Endodermal cell (in vitro differentiated cells): ENCODE results near the gene ZNF407. TPM values are rescaled to one million over a fixed set of nuclear protein-coding genes. Genes with fewer than 3 reads are reported as not detected.

Experiments used
- DNase-seq: peaks from one replicate; pipeline ENCODE4 v3.0.0-alpha.2; 2017
- H3K27ac ChIP-seq: 2 replicates; pipeline ENCODE4 v1.5.1; 2013; ENCODE audit warnings: mild to moderate bottlenecking, low read depth, low read length, moderate library complexity
- H3K27me3 ChIP-seq: 2 replicates; pipeline ENCODE4 v1.6.1; 2013; ENCODE audit warnings: mild to moderate bottlenecking, low read length, moderate library complexity; ENCODE audit not compliant: insufficient read depth, control insufficient read depth, poor library complexity, severe bottlenecking
- H3K36me3 ChIP-seq: 2 replicates; pipeline ENCODE4 v1.7.0; 2013; ENCODE audit warnings: mild to moderate bottlenecking, low read length, moderate library complexity; ENCODE audit not compliant: control insufficient read depth, insufficient read depth
- H3K4me1 ChIP-seq: one replicate; pipeline ENCODE4 v1.7.0; 2013; ENCODE audit warnings: low read length; ENCODE audit not compliant: control insufficient read depth, insufficient read depth
- H3K4me3 ChIP-seq: 2 replicates; pipeline ENCODE4 v1.5.1; 2013; ENCODE audit warnings: mild to moderate bottlenecking, low read length, moderate library complexity
- H3K9ac ChIP-seq: 2 replicates; pipeline ENCODE4 v1.6.1; 2013; ENCODE audit warnings: mild to moderate bottlenecking, low read length, moderate library complexity; ENCODE audit not compliant: poor library complexity, severe bottlenecking; ENCODE audit errors: extremely low read depth
- H3K9me3 ChIP-seq: 2 replicates; pipeline ENCODE4 v1.6.1; 2013; ENCODE audit warnings: mild to moderate bottlenecking, low read length, moderate library complexity; ENCODE audit not compliant: control insufficient read depth
- H3K27ac Mint-ChIP-seq: 2 replicates; pipeline ENCODE4 v1.8.0; 2020; ENCODE audit warnings: mixed read lengths
- H3K27me3 Mint-ChIP-seq: 2 replicates; pipeline ENCODE4 v1.8.0; 2021; ENCODE audit warnings: mild to moderate bottlenecking, mixed read lengths; ENCODE audit not compliant: insufficient read depth
- H3K36me3 Mint-ChIP-seq: 2 replicates; pipeline ENCODE4 v1.8.0; 2020; ENCODE audit warnings: low read depth, mixed read lengths
- H3K4me1 Mint-ChIP-seq: 2 replicates; pipeline ENCODE4 v1.8.0; 2020; ENCODE audit warnings: mixed read lengths
- H3K4me3 Mint-ChIP-seq: 2 replicates; pipeline ENCODE4 v1.8.0; 2020; ENCODE audit warnings: mild to moderate bottlenecking, moderate library complexity, mixed read lengths
- H3K9me3 Mint-ChIP-seq: 2 replicates; pipeline ENCODE4 v1.8.0; 2020; ENCODE audit warnings: mild to moderate bottlenecking, mixed read lengths
- CTCF ChIP-seq: fragments of 200-600 bp; sonication (generic); conservative IDR thresholded peaks from 2 replicates; pipeline ENCODE4 v1.5.0; 2021; ENCODE audit warnings: antibody characterized with exemption, mild to moderate bottlenecking
- WGBS, 2 experiments: methylation state at CpG; one replicate each; pipeline versions ENCODE4 v1.1.5 to v1.1.7; 2013; ENCODE audit warnings: missing lambda C conversion rate in 2 of 2, mixed read lengths in 1 of 2; ENCODE audit not compliant: insufficient coverage in 1 of 2, insufficient read length in 1 of 2; 5-methylcytosine and 5-hydroxymethylcytosine counted together
- total RNA-seq, 2 donors: library from RNA; stranded (reverse); fragmentation: NEBNext Ultra II Directional in 1 of 2; extraction: Animal tissue kit (Norgen Biotek cat#: 25700) in 1 of 2; gene quantifications; 2 replicates in 1 of 2; 3 replicates in 1 of 2; pipeline ENCODE4 v1.2.1, GENCODE V29; 2021

Gene ZNF407
- total RNA-seq, 2 donors from 2014 or later, result 7.6 to 13.1 TPM

- no peak overlapping the region for H3K4me3 Mint-ChIP-seq
Observed at GRCh38 chr18:75076286-75076685, 478.6 kb downstream of the ZNF407 start.

GRCh38 chr18:75081486-75081885, 483.8 kb downstream of the ZNF407 start:
- Histone ChIP-seq H3K9ac (no peak overlapping the region), H3K4me3 (no peak overlapping the region), H3K27me3 (no peaks in the 10 kb centered on the region), H3K27ac (no peak overlapping the region), H3K4me1 (no peaks in the 10 kb centered on the region), H3K9me3 (peaks cover 3% of the 10 kb centered on the region), H3K36me3 (no peaks in the 10 kb centered on the region)
- Mint-ChIP-seq H3K36me3 (no peaks in the 10 kb centered on the region), H3K9me3 (peaks cover 17% of the 10 kb centered on the region), H3K4me1 (no peaks in the 10 kb centered on the region), H3K27me3 (no peaks in the 10 kb centered on the region), H3K4me3 (no peak overlapping the region), H3K27ac (no peak overlapping the region)
- 93 to 97% methylated on average over 8 of the region's 8 CpGs for WGBS, 2 experiments
- TF ChIP-seq CTCF, result no peak
- DNase-seq, result no peak

More at GRCh38 chr18:75076286-75076685, 478.6 kb downstream of the ZNF407 start:
- Histone ChIP-seq H3K36me3 (no peaks in the 10 kb centered on the region), H3K9ac (no peak overlapping the region), H3K27me3 (no peaks in the 10 kb centered on the region), H3K4me1 (no peaks in the 10 kb centered on the region), H3K27ac (no peak overlapping the region), H3K4me3 (no peak overlapping the region), H3K9me3 (no peaks in the 10 kb centered on the region)
- Mint-ChIP-seq H3K36me3 (no peaks in the 10 kb centered on the region), H3K27me3 (no peaks in the 10 kb centered on the region), H3K27ac (no peak overlapping the region), H3K9me3 (peaks cover 14% of the 10 kb centered on the region), H3K4me1 (no peaks in the 10 kb centered on the region)
- no peak for TF ChIP-seq CTCF
- 80 to 89% methylated on average over 1 to 5 of the region's 5 CpGs for WGBS, 2 experiments
- DNase-seq, result no peak

DNA sequence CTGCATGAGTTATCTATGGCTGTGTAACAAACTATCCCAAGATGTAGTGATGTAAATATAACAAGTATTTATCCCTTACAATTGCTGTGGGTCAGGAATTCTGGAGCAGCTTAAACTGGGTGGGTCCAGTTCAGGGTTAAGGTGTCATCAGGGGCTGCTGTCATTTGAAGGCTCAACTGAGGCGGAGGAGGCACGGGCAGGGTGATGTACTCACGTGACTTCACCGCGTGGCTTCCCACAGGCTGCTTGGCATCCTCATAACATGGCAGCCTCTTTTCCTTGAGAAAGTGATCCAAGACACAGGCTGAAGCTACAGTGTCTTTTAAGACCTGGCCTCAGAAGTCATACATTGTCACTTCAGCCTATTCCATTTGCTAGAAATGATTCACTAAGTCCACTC, 485.5 kb downstream of the ZNF407 start:
- no peak for TF ChIP-seq CTCF
- Mint-ChIP-seq H3K27me3 (no peaks in the 10 kb centered on the region), H3K9me3 (peaks cover 11% of the 10 kb centered on the region), H3K4me1 (no peaks in the 10 kb centered on the region), H3K27ac (no peak overlapping the region), H3K36me3 (no peaks in the 10 kb centered on the region), H3K4me3 (no peak overlapping the region)
- Histone ChIP-seq H3K27me3 (no peaks in the 10 kb centered on the region), H3K4me3 (no peak overlapping the region), H3K36me3 (no peaks in the 10 kb centered on the region), H3K9me3 (peaks cover 7% of the 10 kb centered on the region), H3K4me1 (no peaks in the 10 kb centered on the region), H3K27ac (no peak overlapping the region), H3K9ac (no peak overlapping the region)
- WGBS, 2 experiments, result 93 to 98% methylated on average over 5 of the region's 5 CpGs
- DNase-seq, result no peak
